HL-60/S4 treated with phorbol 12-myristate 13-acetate at 8.2 ng/mL for 4 days and 3 days (cell line): ENCODE measurements around the gene SMYD2.

Experiments
- in situ Hi-C: fragments of 300-500 bp; cut with MboI; formaldehyde crosslinking; loops from 2 replicates; pipeline ENCODE4 v1.15.0; 2022; ENCODE audit warnings: low sequenced_read_pairs

SMYD2 gene

DNA sequence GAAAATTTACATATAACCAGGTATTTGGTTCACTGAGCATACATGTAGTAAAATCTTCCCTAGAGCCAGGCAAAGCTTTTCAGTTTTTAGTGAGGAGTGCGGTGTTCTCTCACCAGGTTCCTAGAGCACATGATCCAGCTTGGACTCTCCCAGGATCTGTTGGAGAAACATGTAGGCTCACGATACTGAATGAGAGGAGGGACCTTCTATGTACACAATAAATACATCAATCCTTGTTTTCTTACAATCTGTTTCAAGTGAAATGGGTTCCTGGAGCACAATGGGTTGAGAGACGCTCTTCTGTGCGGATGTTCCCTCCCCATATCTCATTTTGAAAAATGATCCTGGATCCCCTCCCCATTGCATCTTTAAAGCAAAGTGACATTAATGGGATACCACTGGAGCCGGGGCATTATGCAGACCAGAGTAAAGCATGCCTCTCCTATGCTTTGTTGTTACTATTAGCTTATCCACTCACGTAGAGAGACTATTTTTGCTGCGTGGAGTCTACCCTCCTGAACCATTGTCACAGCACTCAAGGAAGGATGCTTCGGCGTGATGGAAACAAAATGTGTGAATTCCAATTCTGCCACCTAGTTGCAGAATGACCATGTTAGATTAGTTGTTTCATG lies 19.3 kb downstream of the SMYD2 start:
- in situ Hi-C loops: no loop called here

GRCh38 chr1:214301526-214301925 lies 20.6 kb downstream of the SMYD2 start:
- in situ Hi-C loops: no loop called here

- in situ Hi-C loops: no loop called here
Measured at GRCh38 chr1:214303141-214303930, 22.4 kb downstream of the SMYD2 start.

- in situ Hi-C loops: no loop called here
Measured at GRCh38 chr1:214305164-214305751, 24.3 kb downstream of the SMYD2 start.

DNA sequence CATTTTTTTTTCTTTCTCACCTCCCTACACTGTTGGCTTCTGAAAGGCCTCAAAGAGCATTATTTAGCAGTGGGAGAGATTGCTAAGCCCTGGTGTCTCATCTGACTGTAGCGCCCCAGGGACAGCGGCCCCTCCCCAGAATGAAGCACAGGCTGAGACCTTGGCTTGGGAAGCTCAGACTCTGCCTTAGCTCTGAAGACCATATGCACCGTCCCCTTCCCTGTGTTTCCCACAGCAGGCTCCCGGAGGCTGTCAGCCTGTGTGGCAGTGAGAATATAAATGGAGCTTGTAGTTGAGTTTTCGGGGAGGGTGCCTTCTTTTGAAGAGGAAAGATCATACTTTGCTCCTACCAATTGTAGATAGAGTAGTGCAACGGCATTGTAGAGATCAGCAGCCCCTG lies 25.3 kb downstream of the SMYD2 start:
- in situ Hi-C loops: no loop called here

DNA sequence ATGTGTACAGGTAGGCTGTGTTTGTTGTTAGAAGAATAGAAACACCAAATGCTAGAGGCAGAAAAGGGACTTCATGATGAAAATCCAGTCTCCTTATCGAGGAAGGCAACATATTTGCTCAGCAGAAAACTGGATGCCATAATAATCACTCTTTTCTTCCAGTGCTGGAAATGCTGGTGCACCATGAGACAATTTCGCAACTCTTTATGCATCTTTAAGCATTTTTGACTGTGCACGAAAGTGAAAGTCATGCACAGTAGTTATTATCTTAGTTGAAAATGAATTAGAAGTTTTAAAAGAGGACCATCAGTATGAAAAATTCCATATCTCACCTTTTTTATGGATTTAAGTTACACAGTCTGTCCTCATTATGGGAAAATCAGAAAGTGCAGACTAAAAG lies 29.1 kb downstream of the SMYD2 start:
- in situ Hi-C loops: no loop called here

- in situ Hi-C loops: no loop called here
Measured at GRCh38 chr1:214310777-214311690, 30.1 kb downstream of the SMYD2 start.

DNA sequence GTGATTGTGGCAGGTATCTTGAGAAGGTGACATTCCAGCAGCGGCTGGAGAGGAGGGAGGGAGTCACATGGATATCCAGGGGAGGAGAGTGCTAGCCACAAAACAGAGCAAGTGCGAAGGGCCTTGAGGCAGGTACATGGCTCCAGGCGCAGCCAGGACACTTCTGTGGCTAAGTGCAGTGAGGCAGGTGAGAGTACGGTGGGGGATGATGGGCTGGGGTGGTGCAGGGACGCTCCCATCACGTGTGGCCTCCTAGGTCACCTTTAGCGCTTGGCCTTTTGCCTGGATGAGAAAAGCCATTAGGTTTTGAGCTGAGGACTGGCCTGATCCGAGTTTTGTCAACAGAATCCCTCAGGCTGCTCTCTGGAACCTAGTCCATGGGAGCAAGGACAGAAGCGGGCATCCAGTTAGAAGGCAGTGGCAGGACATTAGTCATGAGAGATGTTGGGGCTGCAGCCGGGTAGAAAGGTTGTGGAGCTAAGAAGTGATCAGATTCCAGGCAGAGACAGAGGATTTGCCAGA lies 31.6 kb downstream of the SMYD2 start:
- in situ Hi-C loops: no loop called here

DNA sequence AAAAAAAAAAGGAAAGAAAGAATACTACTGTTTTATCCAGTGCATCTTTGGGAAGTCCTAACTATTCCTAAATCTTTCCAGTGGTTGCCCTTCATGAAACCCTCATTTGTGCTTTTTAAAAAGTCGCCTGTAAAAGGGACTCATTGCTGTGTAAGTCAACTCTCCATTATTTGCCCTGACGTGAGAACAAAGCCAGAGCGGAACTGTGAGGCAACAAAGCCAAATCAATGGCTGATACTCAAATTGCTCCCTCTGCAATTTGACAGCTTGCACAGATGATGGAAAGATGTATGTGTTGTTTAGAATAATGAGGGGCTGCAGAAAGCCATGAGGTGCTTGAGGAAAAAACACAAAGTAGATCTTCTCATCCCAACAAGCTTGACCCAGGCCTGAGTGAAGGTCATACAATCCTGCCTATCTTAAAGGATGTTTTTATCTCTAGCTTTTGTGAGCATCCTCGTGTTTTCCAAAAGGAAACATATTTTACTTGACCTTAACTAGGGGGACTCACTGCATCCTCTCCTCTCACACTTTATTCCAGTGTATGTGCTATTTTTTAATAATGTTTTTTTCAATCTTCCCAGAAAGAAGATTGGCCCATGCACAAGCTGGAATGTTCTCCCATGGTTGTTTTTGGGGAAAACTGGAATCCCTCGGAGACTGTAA lies 33.4 kb downstream of the SMYD2 start:
- in situ Hi-C loops: no loop called here

DNA sequence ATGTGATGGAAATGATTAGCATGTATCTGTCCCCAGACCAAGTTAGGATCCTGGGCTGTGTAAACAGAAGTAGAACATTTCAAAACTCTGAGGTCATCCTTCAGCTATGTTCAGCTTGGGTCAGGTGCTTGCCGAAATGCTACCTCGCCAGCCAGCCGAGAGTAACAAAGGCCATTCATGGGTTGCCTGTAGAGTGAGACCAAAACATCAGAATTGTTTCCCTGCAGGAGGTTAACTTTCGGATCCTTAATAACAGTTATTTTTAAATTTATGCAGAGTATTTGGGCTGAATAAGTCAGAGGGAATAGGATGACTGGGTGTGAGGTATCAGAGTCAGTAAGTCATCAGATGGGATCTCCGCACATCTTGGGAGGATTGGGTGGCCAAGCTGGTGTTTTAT lies 35.6 kb downstream of the SMYD2 start:
- in situ Hi-C loops: no loop called here

GRCh38 chr1:214317300-214317699 lies 36.3 kb downstream of the SMYD2 start:
- in situ Hi-C loops: no loop called here

DNA sequence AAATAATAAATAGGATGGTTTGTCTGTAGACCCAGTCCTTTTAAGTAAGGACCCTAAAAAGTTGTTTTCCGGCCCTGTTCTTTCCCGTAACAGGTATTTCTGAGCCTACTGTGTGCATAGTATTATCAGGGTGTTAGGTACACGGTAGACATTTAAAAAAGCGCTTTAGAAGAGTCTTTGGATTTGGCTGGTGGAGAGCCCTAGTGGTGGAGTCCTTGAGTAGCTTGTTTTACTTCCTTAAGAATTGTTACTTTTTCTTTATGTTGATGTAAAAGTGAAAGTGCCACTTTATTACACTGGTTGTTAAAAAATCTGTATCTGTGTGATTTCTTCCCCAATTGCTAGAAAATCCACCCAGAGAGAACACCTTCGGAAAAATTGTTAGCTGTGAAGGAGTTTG lies 36.8 kb downstream of the SMYD2 start:
- in situ Hi-C loops: no loop called here

- in situ Hi-C loops: no loop called here
Measured at GRCh38 chr1:214318356-214318755, 37.4 kb downstream of the SMYD2 start.

GRCh38 chr1:214318956-214319736 lies 38.2 kb downstream of the SMYD2 start:
- in situ Hi-C loops: no loop called here

DNA sequence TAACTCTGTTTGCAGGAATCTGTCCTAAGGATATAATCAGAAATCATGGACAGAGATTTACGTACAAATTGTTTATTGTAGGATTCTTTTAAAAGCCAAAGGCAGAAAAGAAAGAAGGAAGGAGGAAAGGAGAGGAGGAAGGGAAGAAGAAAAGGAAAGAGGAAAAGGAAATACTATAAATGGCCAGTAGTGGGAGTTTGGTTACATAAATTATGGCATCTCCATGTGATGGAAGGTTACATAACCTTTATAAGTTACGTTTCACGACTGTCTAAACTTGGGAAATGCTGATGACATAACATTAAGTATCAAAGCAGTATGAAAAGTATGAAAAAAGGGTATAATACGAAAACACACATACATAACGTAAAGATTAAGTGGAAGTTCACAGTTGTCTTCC lies 39.0 kb downstream of the SMYD2 start:
- in situ Hi-C loops: no loop called here

GRCh38 chr1:214321705-214322453 lies 40.9 kb downstream of the SMYD2 start:
- in situ Hi-C loops: no loop called here

- in situ Hi-C loops: no loop called here
Measured at GRCh38 chr1:214324896-214325800, 44.2 kb downstream of the SMYD2 start.

DNA sequence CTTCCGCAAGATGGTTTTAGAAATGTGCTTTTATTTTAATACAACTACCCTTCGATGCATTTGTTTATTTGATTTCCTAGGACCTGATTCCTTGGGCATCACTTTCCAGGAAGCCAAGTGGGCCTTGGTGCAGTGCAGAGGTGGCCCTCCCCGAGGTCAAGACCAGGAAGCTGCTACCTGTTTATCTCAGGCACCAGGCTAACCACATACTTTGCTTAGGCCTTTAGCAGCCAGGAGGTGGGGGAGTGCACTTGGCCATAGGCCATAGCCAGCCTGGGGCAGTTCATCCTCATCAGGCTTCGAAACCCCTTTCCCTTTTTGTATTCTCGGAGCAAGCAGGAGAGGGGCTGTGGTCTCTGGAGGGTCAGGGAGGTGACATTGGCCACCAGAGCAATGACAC lies 45.4 kb downstream of the SMYD2 start:
- in situ Hi-C loops: no loop called here
